Vagina (tissue), 2 donors: ENCODE results near the gene KRT17.

Source experiments
- POLR2A ChIP-seq, 2 donors: fragments of 450-650 bp; IDR thresholded peaks; one replicate each; pipeline ENCODE4 v1.6.1; 2017; ENCODE audit warnings: antibody characterized with exemption in 2 of 2, mild to moderate bottlenecking in 2 of 2, moderate library complexity in 2 of 2
- POLR2AphosphoS5 ChIP-seq, 2 donors: sonication (generic); formaldehyde crosslinking; IDR thresholded peaks; one replicate each; pipeline ENCODE4 v1.9.0; 2017; ENCODE audit warnings: antibody characterized with exemption in 2 of 2, mild to moderate bottlenecking in 2 of 2, low read depth in 1 of 2; ENCODE audit not compliant: insufficient read depth in 1 of 2
- TF ChIP-seq, protein P1 (sequence below), 3 experiments: fragments of 450-650 bp in 2 of 3; fragments of 200-600 bp in 1 of 3; sonication (generic) in 1 of 3; IDR thresholded peaks; one replicate each; pipeline ENCODE4 v1.5.1; 2017 to 2019; ENCODE audit warnings: antibody characterized with exemption in 3 of 3, mild to moderate bottlenecking in 2 of 3, moderate library complexity in 2 of 3

DNA sequence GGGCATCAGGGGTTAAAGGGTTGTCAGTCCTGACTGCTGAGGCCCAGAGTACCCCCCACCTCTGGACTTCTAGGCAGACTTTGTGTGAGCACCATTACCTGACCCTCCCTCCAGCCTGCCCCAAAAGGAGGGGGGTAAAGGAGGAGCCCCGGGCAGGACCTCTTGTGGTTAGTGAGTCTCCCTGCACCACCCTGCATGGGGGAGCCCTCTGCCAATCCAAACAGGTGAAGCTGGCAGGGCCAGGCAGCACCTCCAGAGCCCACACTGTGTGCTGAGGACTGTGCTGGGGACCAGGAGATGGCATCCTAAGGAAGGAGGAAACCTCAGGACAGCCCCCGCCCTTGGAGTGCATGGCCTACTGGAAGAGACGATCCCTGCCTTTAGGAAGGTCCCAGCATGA is 35.1 kb downstream of the KRT17 start:
- TF ChIP-seq, protein P1, sequence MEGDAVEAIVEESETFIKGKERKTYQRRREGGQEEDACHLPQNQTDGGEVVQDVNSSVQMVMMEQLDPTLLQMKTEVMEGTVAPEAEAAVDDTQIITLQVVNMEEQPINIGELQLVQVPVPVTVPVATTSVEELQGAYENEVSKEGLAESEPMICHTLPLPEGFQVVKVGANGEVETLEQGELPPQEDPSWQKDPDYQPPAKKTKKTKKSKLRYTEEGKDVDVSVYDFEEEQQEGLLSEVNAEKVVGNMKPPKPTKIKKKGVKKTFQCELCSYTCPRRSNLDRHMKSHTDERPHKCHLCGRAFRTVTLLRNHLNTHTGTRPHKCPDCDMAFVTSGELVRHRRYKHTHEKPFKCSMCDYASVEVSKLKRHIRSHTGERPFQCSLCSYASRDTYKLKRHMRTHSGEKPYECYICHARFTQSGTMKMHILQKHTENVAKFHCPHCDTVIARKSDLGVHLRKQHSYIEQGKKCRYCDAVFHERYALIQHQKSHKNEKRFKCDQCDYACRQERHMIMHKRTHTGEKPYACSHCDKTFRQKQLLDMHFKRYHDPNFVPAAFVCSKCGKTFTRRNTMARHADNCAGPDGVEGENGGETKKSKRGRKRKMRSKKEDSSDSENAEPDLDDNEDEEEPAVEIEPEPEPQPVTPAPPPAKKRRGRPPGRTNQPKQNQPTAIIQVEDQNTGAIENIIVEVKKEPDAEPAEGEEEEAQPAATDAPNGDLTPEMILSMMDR (IDR thresholded peaks at IDR 0.05): no peak
- TF ChIP-seq POLR2A (IDR thresholded peaks at IDR 0.05): no peak
- TF ChIP-seq POLR2AphosphoS5 (IDR thresholded peaks at IDR 0.05; ENCODE audit: insufficient read depth in 1 of 2, low read depth in 1 of 2): no peak
